Fibroblast of mammary gland (primary cell): ENCODE results near the gene KRTAP20-4.

Experiments used
- DNase-seq: peaks from one replicate; pipeline ENCODE4 v3.0.0-alpha.2; 2010; ENCODE audit warnings: low read depth
- H3K4me3 ChIP-seq: 2 replicates; pipeline ENCODE4 v1.5.1; 2011; ENCODE audit warnings: low read depth, mild to moderate bottlenecking, low read length, moderate library complexity; ENCODE audit not compliant: control insufficient read depth
- TF ChIP-seq, protein P1 (sequence below): conservative IDR thresholded peaks from 2 replicates; pipeline ENCODE4 v1.5.1; 2011; ENCODE audit warnings: low read depth, low read length, inconsistent platforms; ENCODE audit not compliant: control insufficient read depth, insufficient read depth

KRTAP20-4 gene

DNA sequence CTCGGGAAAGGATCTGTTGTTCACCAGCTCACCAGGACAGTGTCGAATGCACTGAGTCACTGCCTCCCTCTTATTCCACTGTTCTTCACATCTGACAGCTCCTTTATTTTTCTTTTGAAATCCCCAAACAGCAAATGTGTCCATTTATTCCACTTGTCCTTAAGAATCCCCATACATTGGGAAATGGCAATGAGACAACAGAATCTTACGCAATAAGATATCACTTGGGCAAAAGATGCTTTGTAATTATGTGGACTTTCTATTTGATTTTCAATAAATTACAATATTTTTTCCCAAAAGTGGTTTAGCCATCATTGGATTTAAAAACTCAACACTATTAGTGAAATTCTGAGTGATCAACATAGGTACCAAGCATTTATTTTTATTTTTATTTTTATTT, 18.3 kb downstream of the KRTAP20-4 start:
- no peak for DNase-seq
- TF ChIP-seq, protein P1, sequence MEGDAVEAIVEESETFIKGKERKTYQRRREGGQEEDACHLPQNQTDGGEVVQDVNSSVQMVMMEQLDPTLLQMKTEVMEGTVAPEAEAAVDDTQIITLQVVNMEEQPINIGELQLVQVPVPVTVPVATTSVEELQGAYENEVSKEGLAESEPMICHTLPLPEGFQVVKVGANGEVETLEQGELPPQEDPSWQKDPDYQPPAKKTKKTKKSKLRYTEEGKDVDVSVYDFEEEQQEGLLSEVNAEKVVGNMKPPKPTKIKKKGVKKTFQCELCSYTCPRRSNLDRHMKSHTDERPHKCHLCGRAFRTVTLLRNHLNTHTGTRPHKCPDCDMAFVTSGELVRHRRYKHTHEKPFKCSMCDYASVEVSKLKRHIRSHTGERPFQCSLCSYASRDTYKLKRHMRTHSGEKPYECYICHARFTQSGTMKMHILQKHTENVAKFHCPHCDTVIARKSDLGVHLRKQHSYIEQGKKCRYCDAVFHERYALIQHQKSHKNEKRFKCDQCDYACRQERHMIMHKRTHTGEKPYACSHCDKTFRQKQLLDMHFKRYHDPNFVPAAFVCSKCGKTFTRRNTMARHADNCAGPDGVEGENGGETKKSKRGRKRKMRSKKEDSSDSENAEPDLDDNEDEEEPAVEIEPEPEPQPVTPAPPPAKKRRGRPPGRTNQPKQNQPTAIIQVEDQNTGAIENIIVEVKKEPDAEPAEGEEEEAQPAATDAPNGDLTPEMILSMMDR, result no peak
- H3K4me3 ChIP-seq, result no peak overlapping the region

DNA sequence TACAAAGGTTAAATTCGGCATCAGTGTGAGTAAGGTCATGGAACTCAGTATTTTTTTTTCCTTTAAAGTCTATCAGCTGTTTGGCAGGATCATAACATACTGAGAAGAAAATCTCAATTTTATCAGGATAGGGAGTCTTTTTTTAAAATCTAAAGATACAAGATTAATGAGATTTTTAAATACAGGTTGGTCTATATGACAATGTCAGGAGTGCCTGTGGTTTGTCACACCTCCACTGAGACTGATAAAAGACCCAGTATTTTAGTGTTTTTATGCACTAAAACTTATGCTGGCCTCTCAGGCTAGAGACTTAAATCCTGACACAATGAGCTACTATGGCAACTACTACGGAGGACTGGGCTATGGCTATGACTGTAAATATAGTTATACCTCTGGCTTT, 22.1 kb downstream of the KRTAP20-4 start, which contains the start of gene KRTAP20-3:
KRTAP20-3 (plus strand) TSS at position 301 of the 400 bp plus-strand sequence.
- TF ChIP-seq, protein P1, result no peak
- no peak for DNase-seq

DNA sequence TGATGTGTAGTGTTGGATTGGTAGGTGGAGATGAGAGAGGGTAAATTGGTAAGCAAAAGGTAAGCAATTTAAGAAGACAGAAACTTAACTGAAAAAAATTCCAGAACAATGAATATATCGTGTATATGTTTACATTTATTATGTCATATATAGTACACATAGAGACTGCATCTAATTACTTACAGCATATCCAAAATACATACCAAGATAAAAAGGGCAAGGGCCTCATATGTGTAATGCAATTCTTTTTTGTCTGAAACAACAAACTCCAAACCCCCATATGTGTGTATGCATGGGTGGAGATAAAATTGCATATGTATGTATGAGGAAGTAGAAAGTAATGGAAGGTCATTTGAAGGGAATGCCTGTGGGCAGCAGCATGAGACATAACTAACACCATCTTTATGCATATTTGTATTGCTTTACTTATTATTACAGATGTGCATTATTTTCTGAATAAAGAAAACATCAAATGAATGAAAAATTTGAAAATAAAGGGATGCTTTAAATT, 26.5 kb downstream of the KRTAP20-4 start:
- DNase-seq, result no peak
- no peak overlapping the region for H3K4me3 ChIP-seq
- TF ChIP-seq, protein P1, result no peak

More for the DNA sequence above, 22.1 kb downstream of the KRTAP20-4 start, which contains the start of gene KRTAP20-3:
- H3K4me3 ChIP-seq, result no peak within 1 kb of the TSS

DNA sequence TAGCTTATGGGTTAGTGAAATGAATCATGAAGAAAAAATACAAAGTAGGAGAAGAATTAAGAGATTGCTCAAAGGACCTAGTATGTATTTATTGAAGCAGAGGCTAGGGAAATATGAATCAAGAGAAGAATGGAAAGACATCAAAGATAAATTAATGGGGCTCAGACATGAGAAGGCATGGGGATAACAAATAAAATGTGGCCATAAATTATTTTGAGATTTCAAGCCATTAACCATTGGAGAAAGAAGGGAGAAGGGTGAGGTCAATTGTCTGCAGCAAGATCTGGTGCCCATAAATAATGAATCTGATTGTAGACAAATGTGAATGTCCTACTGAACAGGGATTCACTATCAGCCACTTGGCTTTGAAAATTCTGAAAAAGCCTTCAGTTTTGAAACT, 32.5 kb downstream of the KRTAP20-4 start:
- TF ChIP-seq, protein P1, result no peak

DNA sequence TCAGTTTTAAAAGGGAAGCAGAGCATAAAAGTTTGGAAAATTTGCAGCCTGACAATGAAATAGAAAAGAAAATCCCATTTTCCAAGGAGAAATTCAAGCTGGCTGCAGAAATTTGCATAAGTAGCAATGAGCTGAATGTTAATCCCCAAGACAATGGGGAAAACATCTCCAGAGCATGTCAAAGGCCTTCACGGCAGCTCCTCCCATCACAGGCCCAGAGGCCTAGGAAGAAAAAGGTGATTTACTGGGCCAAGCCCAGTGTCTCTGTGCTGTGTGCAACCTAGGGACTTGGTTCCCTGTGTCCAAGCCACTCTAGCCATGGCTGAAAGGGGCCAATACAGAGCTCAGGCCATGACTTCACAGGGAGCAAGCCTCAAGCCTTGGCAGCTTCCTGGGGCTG, 48.3 kb downstream of the KRTAP20-4 start:
- H3K4me3 ChIP-seq, result no peak overlapping the region
- DNase-seq, result no peak
- TF ChIP-seq, protein P1, result no peak

More for the DNA sequence above, 32.5 kb downstream of the KRTAP20-4 start:
- no peak overlapping the region for H3K4me3 ChIP-seq
- no peak for DNase-seq
